ENCODE measurements around the gene MATN1.
A peak's percentile ranks its signal among the peaks of the same experiment; 100 is the strongest.
"Not testable (repeated sequence)": the region's sequence is repeated elsewhere in the genome, so short reads cannot be mapped to it uniquely, and the experiment has no call there.

Gene MATN1

DNA sequence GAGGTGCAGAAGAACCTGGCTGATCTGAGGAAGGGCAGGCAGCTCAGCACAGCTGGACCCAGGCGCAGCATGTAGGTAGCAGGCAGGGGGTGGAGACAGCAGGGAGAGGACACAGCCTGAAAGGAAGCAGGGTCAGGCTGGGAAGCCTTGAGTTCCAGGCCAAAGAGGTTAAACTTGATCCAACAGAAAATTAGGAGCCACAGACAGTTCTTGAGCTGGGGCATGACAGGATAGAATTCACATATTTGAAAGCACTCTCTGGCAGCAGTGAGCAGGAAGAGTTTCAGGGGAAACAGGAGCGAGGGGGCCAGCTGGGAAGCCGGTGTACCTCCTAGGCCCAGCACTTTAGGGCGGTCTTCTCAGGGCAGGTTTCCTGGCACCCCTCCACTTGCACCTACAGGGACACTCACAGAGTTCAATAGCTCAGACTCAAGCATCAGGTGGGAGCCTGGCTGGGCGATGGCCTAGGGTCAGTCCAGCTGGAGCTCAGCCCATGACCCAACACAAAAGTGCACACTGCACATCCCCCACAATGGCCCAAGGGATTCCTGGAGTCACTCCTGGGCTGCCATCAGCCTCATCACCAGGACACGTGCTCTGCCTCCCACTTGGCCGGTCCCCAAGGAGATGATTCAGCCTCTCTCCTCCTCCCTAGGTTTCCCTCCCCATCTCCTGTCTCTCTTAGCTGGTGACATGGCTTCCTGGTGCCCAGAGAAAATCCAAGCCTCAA is 22.7 kb downstream of the MATN1 start:
- peak in 7 of 51 donors; percentile 10 to 64 (median 32) for DNase-seq

DNA sequence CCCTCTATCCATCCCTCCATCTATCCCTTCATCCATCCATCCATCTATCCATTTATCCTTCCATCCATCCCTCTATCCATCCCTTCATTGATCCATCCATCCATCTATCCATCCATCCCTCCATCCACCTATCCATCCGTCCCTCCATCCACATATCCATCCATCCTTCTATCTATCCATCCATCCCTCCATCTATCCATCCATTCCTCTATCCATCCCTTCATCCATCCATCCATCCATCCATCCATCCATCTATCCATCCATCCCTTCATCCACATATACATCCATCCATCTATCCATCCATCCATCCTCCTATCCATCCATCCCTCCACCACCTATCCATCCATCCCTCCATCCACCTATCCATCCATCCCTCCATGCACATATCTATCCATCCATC is 23.6 kb downstream of the MATN1 start:
- no peak for DNase-seq

DNA sequence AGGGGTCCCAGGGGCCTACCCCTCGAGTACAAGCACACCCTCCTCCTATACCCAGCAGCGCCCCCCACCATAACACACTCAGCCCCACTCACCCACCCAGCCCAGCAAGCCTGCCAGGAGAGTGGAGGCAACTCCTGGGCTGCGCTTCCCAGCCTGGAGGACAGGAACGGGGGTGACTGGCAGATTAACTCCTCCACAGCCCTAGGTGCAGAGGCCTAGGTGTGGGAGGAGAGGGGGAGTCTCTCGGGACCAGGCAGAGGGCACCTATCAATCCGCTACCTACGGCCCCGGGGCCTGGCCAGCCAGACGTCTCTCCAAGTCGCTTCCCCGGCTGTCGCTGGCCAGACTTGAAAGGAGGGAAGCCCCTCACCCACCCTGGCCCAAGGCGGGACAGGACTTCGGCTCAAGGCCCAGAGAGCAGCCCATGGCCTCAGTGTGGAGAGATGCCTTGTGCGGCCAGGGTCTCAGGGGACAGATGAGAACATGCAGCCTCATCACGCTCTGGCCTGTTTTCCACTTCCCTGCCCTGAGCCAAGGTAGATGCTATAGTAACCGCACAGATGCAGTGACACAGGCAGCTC is 24.9 kb downstream of the MATN1 start:
- DNase-seq: no peak

DNA sequence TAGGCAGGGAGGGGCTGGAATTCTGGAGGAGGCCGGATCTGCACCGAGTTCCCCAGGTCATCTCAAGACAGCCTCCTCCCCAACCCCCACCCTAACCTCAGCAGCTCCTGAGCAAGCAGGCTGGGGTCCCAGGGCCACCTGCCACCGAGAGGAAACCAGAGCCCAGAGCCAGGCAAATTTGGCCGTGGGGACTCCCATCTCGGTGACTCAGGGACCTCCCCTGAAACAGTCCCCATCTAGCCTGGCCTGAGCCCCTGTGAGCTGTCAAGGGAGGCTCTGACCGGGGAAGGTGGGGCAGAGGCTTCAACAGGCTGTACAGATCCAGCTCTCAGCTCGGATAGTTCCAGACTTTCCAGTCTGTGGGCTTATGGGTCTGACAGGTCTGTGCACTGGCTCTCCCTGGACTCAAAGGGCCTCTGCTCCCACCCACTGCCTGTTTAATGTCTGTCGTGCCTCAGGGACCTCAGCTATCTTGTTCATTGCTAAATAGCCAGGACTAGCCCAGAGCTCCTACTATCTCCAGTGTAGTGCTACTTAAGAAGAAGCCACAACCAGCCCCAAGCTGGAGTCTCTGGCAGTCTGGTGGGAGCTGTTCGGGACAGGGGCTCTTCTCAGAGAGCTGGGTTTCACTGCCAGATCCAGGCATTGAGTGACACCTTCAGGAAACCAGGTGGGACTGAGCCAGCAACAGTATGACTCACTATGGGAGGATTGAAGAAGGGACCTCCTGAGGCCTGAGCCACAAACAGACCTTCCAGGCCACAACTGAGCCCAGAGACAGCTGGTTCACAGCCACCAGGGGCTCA is 25.6 kb downstream of the MATN1 start:
- DNase-seq: no peak

DNA sequence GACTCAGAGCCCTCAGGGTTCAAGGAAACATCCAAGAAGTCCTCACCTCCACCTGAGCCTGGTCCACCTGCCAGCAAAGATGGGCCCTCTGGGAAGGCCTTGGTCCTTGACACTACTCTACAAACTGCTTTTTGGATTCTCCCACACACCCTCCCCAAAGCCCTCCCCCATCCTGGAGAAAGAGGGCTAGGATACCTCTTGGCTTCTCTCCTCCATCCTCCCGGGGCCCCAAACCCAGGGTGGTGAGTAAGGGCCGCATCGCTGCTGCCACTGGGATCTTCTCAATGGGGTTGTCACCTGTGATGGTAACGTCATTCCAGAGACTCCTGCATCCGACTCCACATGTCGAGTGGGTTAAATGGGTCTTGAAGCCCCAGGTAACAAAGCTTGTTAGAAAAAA is 26.6 kb downstream of the MATN1 start:
- no peak for DNase-seq

DNA sequence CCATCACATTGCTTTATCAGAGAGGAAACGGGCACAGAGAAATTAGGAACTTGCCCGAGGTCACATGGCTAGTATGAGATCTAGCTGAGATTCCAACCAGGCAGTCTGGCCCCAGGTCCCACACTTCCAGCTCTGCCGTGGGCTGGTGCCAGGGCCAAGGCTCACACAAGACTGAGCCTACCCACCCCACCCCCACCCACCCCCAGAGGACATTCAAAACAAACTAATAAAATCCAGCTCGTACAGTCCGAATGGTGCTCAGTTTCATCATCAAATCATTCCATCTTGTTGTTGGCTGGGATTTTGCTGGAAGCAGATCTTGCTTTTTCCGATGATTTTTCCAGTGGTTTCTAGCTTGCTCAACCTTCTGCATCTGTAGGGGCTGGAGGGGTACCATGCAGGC is 27.9 kb downstream of the MATN1 start:
- DNase-seq: no peak

GRCh38 chr1:30694280-30695175 is 28.9 kb downstream of the MATN1 start:
- DNase-seq: no peak

- DNase-seq: no peak
Measured at GRCh38 chr1:30693822-30694221, 29.6 kb downstream of the MATN1 start.

DNA sequence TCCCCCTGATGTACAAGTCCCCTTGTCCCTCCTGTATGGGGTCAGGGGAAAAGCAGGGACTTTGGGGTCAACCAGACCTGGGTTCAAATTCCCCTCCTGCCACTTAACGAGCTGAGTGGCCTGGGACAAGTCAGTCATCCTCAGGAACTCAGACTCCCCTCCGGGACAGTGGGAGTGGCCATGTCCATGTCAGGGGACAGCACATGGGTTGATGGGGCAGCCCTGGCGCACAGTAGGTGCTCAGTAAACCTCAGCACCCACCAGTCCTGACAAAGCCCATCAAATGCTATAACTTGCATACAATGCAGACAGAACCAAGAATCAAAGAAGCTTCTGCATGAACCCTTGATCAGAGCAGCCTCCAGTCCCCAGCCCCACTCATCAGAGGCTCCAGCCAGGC is 30.0 kb downstream of the MATN1 start:
- no peak for DNase-seq

DNA sequence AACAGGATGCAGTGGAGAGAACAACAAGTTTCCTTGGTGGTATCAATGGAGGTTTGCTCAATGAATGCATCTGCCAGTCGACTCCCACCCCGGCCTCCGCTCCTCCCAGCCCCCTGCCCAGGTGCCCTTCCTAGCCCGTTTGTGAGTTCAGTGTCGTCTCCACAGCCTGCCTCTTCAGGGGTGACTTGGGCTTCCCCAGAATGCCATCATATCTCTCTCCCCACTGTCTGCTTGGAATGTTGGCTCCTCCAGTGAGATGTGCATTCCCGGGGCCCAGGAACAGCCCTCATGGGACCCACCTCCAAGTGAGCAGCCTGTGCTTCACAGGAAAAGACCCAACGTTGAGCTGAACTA is 30.5 kb downstream of the MATN1 start:
- DNase-seq: no peak

DNA sequence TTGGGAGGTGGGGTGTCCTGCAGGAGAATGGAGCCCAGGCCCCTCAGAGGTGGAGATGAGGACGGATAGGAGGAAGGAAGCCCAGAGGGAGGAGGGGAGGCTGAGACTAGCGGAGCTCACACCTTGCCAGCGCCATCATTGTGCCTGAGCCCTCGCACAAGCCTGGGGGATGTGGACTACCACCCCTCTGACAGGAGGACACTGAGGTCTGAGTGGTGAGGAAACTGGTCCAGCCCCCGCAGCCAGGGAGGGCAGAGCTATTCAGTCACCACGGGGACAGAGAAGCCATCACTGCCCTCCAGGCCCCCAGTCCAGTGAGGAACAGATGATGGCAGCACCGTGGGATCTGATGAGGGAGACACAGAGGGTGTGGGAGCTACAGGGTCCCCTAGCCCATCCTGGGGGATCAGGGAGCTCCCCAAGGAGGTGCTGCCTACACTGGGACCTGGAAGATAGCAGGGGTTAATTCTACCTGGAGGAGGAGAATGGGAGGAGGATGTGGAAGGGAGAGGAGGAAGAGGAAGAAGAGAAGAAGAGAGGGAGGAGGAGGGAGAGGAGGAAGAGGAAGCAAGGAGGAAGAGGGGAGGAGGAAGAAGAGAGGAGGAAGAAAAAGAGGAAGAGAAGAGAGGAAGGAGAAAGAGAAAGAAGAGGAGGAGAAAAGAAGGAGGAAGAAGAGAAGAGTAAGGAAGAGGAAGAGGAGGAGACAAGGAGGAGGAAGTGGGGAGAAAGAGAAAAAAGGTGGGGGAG is 31.0 kb downstream of the MATN1 start:
- DNase-seq: no peak

DNA sequence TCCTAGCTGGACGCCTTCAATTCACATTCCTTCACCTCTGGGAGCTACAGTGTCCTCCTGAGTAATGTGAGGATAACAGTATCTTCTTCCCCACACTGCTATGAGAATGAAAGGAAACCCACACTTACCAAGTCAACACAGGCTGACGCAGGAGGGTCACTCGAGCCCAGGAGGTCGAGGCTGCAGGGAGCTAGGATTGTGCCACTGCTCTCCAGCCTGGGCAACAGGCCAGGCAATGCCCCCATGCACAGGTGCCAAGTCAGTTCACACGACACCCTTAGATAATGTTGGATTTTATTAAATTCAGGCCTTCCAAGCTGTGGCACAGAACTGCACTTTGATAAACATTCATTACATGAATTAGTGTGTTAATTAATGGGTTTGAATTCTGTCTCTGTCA is 31.9 kb downstream of the MATN1 start:
- no peak for DNase-seq

DNA sequence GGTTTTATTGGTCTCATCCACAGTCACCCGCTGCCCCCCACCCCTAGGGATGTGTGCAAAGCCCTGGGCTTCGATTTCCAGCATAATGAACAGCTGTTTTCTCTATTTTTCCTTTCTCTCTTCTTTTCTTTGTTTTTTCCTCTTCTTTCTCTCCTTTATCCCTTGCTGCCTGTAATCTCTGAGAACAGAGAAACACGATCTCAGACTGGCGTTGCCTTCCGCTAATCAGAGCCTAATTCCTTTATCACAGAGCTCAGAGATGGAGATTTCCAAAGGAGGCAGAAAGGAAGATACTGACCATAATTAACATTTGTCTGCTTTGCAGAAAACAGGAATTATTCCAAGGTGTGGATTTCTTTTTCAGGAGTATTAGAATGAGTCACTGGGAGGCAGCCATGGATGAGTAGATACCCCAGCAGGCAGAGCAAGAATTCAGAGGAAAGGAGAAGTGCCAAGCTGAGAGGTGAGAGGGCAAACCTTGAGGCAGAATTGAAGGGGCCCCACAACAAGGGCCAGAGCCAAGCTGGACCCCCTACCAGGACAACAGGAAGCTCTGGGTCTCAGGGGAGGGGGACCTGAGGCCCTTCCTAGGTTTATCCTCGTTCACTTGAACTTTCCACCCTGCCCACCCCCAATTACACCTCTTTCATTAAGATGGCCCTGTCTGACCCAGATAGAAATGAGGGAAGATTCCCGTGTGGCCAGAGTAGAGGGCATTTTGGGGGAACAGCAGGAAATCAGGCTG is 33.3 kb downstream of the MATN1 start:
- no peak for DNase-seq

DNA sequence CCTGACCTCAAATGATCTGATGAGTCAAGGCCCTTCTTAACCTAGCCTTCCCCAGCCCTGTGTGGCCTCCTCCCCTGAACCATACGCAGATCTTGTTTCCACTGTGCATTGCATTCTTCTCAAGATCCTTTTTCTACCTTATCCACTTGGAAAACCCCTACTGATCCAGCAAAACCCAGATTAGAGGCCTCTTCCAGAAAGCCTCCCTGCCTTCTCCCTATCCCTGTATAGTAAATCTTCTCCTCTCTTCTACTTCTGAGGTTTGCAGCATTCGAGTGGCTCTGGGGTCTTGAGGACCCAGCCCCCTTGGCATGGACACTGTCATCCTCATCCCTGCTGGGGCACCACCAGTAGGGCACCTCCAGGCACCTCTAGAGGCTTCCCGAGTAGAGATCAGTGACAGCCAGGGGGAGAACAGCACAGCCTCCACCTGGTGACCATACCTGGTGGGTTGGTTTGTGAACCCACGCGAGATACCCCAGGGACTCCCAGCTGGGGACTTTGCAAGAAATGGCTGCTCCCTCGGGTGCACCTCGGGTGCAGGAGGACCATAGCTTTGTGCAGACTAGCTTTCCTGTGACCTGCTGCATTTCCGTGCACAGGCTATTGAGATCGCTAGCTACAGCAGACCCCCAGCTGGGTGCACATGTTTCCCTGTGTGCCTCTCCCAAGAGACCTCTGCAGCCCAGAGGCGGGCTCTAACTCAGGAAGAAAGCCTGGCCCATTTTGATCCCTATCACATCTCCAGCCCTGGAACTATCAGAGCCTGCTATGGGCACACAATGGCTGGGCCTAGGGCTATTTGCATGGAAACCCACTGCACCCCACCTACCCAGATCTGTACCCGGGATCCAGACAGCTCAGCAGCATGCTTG is 34.2 kb downstream of the MATN1 start:
- DNase-seq: no peak

DNA sequence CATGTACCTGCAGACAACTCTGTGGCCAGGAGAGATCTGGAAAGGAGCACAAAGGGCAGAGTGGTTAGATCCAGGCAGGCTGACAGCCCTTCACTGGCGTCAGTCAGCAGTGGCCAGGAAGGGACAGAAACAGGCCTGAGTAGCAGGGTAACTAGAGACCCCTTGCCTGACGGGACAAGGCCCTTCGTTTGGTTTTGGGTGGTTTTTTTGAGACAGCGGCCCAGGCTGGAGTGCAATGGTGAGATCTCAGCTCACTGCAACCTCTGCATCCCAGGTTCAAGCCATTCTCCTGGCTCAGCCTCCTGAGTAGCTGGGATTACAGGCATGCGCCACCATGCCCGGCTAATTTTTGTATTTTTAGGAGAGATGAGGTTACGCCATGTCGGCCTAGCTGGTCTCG is 34.9 kb downstream of the MATN1 start:
- DNase-seq: not testable (repeated sequence)

GRCh38 chr1:30687886-30688285 is 35.5 kb downstream of the MATN1 start:
- DNase-seq: no peak

DNA sequence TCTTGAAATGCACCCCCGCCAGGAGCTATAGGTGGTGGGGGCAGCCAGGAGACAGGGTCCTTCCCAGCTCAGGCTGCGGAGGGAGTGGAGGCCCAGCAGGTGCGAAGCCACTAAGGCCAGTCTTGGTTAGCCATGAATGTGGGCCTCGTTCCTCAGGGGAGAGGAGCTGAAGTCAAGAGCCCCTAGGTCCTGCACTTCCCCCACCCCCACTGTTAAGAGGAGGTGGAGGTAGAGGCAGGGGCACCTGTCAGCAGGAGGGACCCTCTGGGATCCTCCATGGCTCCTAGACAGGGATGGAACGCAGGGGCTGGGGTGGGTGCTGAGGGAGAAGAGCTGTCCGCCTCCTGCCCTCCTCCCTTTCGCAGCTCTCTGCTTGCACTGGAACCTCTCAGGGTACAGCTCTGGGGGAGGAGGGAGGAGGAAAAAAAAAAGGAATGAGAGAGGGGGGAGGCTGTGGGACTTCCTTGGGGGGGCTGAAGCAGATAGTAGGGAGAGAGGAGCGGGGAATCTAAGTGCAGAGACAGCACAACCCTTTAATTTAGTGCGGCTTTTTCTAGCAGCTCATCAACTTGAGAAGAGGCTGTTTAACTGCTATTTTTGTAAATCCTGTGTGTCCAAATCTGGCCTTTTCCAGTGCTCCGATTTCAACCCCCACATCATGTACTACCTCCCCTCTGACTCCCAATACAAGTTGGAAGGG is 37.0 kb downstream of the MATN1 start:
- DNase-seq: no peak

- DNase-seq: no peak
Measured at GRCh38 chr1:30685796-30686165, 37.6 kb downstream of the MATN1 start.
